Lower lobe of right lung (tissue), 2 donors: ENCODE data around the gene EEPD1. TPM values are rescaled to one million over a fixed set of nuclear protein-coding genes. Genes with fewer than 3 reads are reported as not detected.

Experiments used
- ATAC-seq, 2 donors: fragments of 200-7000 bp; cut with Tn5 transposase; one replicate each; pipeline ENCODE4 v1.9.1; 2020 to 2022; ENCODE audit warnings: mild to moderate bottlenecking in 2 of 2, moderate library complexity in 2 of 2
- DNase-seq: peaks from one replicate; pipeline ENCODE4 v3.0.0-alpha.2; 2020
- H3K27ac ChIP-seq: fragments of 200-600 bp; one replicate; pipeline ENCODE4 v1.8.0; 2022
- H3K27me3 ChIP-seq: fragments of 200-600 bp; one replicate; pipeline ENCODE4 v1.8.0; 2022; ENCODE audit warnings: low read depth
- H3K36me3 ChIP-seq: fragments of 200-600 bp; one replicate; pipeline ENCODE4 v1.8.0; 2022; ENCODE audit warnings: mild to moderate bottlenecking
- H3K4me1 ChIP-seq: fragments of 200-600 bp; one replicate; pipeline ENCODE4 v1.8.0; 2022
- H3K4me3 ChIP-seq: fragments of 200-600 bp; one replicate; pipeline ENCODE4 v1.8.0; 2022; ENCODE audit warnings: mild to moderate bottlenecking
- H3K9me3 ChIP-seq: fragments of 200-600 bp; one replicate; pipeline ENCODE4 v1.8.0; 2022
- intact Hi-C: fragments of 100-400 bp; cut with DNase I; formaldehyde crosslinking; loops from one replicate; pipeline ENCODE4 v1.11.0; 2022
- total RNA-seq: library from RNA; stranded (reverse); fragmentation: NEBNext Ultra II Directional; extraction: Animal tissue kit (Norgen Biotek cat#: 25700); gene quantifications from one replicate; pipeline ENCODE4 v1.2.1, GENCODE V29; 2021
- TF ChIP-seq, protein P1 (sequence below): fragments of 200-600 bp; IDR thresholded peaks from one replicate; pipeline ENCODE4 v1.8.0; 2022; ENCODE audit warnings: antibody characterized with exemption, mild to moderate bottlenecking
- donor health status: DM: no; HTN: yes; CAD: no; lungs with severe emphysema.

The EEPD1 gene
- total RNA-seq, 1 donor from 2014 or later = 7.9 TPM

DNA sequence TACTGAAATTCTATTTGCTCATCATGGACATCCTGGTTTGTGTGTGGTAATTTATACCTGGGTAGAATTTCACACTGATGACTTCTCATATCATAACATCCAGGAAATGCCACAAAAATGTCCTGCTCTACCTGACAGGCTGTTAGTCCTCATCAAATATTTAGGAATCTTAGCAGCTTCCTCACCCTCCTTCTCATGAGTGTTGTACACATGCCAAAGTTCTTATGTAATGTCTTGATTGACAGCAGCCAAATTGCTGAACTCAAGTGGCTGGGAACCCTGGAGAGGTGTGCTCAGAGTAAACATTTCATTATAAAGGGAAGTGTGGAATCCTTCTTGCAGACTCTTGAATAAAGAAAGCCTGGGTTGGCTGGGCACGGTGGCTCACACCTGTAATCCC, 8.9 kb downstream of the EEPD1 start:
- H3K9me3 ChIP-seq = no peaks in the 10 kb centered on the region
- no peaks in the 10 kb centered on the region for H3K27me3 ChIP-seq
- ATAC-seq (peak; percentile 21 to 50), DNase-seq (no peak)
- H3K36me3 ChIP-seq = no peaks in the 10 kb centered on the region
- H3K4me1 ChIP-seq = peaks cover 19% of the 10 kb centered on the region
- H3K27ac ChIP-seq = no peak overlapping the region
- TF ChIP-seq, protein P1, sequence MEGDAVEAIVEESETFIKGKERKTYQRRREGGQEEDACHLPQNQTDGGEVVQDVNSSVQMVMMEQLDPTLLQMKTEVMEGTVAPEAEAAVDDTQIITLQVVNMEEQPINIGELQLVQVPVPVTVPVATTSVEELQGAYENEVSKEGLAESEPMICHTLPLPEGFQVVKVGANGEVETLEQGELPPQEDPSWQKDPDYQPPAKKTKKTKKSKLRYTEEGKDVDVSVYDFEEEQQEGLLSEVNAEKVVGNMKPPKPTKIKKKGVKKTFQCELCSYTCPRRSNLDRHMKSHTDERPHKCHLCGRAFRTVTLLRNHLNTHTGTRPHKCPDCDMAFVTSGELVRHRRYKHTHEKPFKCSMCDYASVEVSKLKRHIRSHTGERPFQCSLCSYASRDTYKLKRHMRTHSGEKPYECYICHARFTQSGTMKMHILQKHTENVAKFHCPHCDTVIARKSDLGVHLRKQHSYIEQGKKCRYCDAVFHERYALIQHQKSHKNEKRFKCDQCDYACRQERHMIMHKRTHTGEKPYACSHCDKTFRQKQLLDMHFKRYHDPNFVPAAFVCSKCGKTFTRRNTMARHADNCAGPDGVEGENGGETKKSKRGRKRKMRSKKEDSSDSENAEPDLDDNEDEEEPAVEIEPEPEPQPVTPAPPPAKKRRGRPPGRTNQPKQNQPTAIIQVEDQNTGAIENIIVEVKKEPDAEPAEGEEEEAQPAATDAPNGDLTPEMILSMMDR = no peak
- intact Hi-C loops = no loop called here
- H3K4me3 ChIP-seq = no peak overlapping the region

DNA sequence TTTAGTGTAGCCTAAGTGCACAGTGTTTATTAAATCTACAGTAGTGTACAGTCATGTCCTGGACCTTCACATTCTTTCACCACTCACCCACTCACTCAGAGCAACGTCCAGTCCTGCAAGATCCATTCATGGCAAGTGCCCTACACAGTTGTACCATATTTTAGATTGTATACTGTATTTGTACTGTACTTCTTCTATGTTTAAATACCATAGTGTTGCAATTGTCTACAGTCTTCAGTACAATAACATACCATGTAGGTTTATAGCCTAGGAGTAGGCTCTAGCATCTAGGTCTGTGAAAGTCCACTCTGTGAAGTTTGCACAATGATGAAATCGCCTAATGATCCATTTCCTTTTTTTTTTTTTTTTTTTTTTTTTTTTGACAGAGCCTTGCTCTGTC, 12.0 kb downstream of the EEPD1 start:
- DNase-seq = no peak
- TF ChIP-seq, protein P1 = no peak
- H3K36me3 ChIP-seq = no peaks in the 10 kb centered on the region
- intact Hi-C loops = no loop called here
- H3K27ac ChIP-seq = no peak overlapping the region
- ATAC-seq = peak; percentile 56 to 65
- H3K27me3 ChIP-seq = no peaks in the 10 kb centered on the region
- H3K4me3 ChIP-seq = no peak overlapping the region
- no peaks in the 10 kb centered on the region for H3K9me3 ChIP-seq
- no peaks in the 10 kb centered on the region for H3K4me1 ChIP-seq

DNA sequence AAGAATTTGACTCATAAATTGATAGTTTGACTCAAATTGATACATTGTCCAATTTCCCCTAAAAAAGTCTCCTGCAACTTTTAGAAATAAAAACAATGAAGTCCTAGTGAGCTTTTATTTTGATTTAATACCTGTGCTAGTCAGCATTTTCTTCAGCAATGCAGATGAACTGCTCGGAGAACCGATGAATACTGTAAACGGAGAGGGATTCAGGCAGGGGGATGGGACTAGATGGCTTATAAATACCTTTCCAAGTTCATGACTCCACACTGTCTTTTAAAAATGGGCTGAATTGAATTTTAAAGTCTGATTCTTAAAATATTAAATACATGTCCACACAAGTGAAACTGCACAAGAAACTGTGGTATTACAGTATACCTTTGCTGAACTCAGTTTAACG, 12.7 kb downstream of the EEPD1 start:
- no peak for ATAC-seq
- Histone ChIP-seq H3K4me1 (no peaks in the 10 kb centered on the region), H3K27me3 (no peaks in the 10 kb centered on the region), H3K4me3 (no peak overlapping the region), H3K9me3 (no peaks in the 10 kb centered on the region), H3K36me3 (no peaks in the 10 kb centered on the region), H3K27ac (no peak overlapping the region)
- TF ChIP-seq, protein P1 = no peak
- DNase-seq = no peak
- intact Hi-C loops = no loop called here

DNA sequence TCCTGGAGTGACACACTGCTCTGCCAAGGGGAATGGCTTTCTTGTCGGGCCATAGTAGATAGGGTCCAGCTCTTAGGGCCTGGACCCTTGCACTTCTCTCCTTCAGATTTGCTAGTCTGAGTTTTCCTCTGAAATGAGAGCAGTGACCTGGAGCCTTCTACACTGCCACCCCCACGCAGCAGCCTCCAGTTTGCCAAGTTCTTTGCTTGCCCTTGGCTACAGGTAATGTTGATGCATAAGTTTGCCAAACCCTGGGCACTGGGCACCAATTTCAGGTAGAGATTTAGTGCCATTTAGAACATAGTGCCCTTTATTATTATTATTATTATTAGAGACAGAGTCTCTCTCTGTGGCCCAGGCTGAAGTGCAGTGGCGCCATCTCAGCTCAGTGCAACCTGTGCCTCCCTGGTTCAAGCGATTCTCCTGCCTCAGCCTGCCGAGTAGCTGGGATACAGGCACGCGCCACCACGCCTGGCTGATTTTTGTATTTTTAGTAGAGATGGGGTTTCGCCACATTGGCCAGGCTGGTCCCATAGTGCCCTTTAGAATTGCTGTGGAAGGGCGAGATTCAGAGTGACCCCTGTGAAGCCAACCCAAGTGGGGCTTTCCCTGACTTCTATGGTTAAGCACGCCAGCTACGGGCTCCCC, 14.5 kb downstream of the EEPD1 start:
- Histone ChIP-seq H3K36me3 (no peaks in the 10 kb centered on the region), H3K27me3 (no peaks in the 10 kb centered on the region), H3K4me3 (no peak overlapping the region), H3K4me1 (no peaks in the 10 kb centered on the region), H3K27ac (no peak overlapping the region), H3K9me3 (no peaks in the 10 kb centered on the region)
- TF ChIP-seq, protein P1 = no peak
- ATAC-seq (no peak), DNase-seq (no peak)
- intact Hi-C loops = no loop called here

DNA sequence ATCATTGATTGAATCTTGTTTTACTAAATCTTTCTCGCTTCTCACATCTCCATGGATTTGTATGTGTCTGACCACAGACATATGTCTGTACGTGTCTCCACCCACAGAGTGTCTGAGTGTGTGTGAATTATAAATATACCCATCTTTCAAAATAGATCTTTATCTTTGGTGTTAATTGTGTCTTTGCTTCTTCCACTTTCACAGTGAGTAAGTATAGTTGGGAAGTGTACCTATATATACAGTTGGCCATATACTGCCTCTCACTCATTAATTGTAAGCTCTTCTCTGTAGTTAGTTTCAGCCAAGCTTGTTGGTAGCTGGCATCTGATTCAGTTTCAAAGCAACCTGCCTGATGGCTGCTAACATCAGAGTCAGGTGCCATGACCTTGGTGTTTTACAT, 18.4 kb downstream of the EEPD1 start:
- H3K36me3 ChIP-seq = no peaks in the 10 kb centered on the region
- H3K4me3 ChIP-seq = no peak overlapping the region
- TF ChIP-seq, protein P1 = no peak
- no peaks in the 10 kb centered on the region for H3K9me3 ChIP-seq
- DNase-seq = no peak
- ATAC-seq = no peak
- no peak overlapping the region for H3K27ac ChIP-seq
- H3K4me1 ChIP-seq = peaks cover 12% of the 10 kb centered on the region
- intact Hi-C loops = no loop called here
- H3K27me3 ChIP-seq = no peaks in the 10 kb centered on the region
